A549 (cell line): ENCODE data around the gene RUNX1. TPM values are rescaled to one million over a fixed set of nuclear protein-coding genes. Genes with fewer than 3 reads are reported as not detected.

Experiments
- ATAC-seq, 2 experiments: fragments of 200-7000 bp in 1 of 2; fragments of >200 bp in 1 of 2; cut with Nextera tagmentation in 1 of 2; cut with Tn5 transposase in 1 of 2; 3 replicates each; pipeline versions ENCODE4 v1.8.0 to v1.9.1; 2018 to 2020; ENCODE audit warnings: mild to moderate bottlenecking in 1 of 2, moderate library complexity in 1 of 2
- CTCF ChIA-PET: fragments of 300-600 bp; sonication (Branson Sonifier 250); formaldehyde crosslinking; extraction: SDS; loops from one replicate; lab custom pipeline; 2021; ENCODE audit warnings: antibody characterized with exemption, inconsistent platforms; lab: Yijun Ruan, JAX
- POLR2A ChIA-PET: fragments of 350-600 bp; formaldehyde crosslinking; extraction: SDS; loops from one replicate; lab custom pipeline; 2021; ENCODE audit warnings: antibody characterized with exemption, inconsistent platforms; lab: Yijun Ruan, JAX
- DNase-seq, 2 experiments: peaks; one replicate each; pipeline versions ENCODE4 v3.0.0 to v3.0.0-alpha.2; 2011 to 2016; ENCODE audit warnings: low read depth in 1 of 2, low spot score in 1 of 2
- FAIRE-seq: peaks from 2 replicates; lab custom pipeline; 2011; peaks lifted over from hg19 to GRCh38; lab: Jason Lieb, UNC
- H3K27ac ChIP-seq, 2 experiments: fragments of >200 bp; sonication (Bioruptor Twin); formaldehyde crosslinking; 3 replicates each; pipeline ENCODE4 v1.5.1; 2016 to 2017
- H3K4me1 ChIP-seq: fragments of >200 bp; sonication (Bioruptor Twin); formaldehyde crosslinking; 3 replicates; pipeline ENCODE4 v1.6.1; 2016
- H3K4me2 ChIP-seq: fragments of >200 bp; sonication (Bioruptor Twin); formaldehyde crosslinking; 3 replicates; pipeline ENCODE4 v1.6.1; 2016
- H3K4me3 ChIP-seq: fragments of >200 bp; sonication (Bioruptor Twin); formaldehyde crosslinking; 3 replicates; pipeline ENCODE4 v1.5.1; 2016
- H3K9me3 ChIP-seq: fragments of >200 bp; sonication (Bioruptor Twin); formaldehyde crosslinking; 3 replicates; pipeline ENCODE4 v1.6.1; 2016
- BCL3 ChIP-seq: fragments of >200 bp; sonication (Bioruptor Twin); formaldehyde crosslinking; IDR thresholded peaks from 3 replicates; pipeline ENCODE4 v1.6.1; 2016
- CBX2 ChIP-seq: fragments of 200-600 bp; sonication (generic); IDR thresholded peaks from 2 replicates; pipeline ENCODE4 v1.6.1; 2016; ENCODE audit warnings: low read depth, mild to moderate bottlenecking, borderline replicate concordance
- CBX8 ChIP-seq: fragments of 200-600 bp; sonication (generic); IDR thresholded peaks from 2 replicates; pipeline ENCODE4 v1.6.1; 2016
- CHD2 ChIP-seq: fragments of 150-350 bp; IDR thresholded peaks from 2 replicates; pipeline ENCODE4 v1.6.1; 2014; ENCODE audit warnings: low read length; ENCODE audit not compliant: partially characterized antibody
- EHMT2 ChIP-seq: fragments of 200-600 bp; sonication (generic); IDR thresholded peaks from 2 replicates; pipeline ENCODE4 v1.6.1; 2016; ENCODE audit warnings: antibody characterized with exemption, low read depth, mild to moderate bottlenecking, moderate library complexity
- EP300 ChIP-seq, 2 experiments: fragments of >200 bp; sonication (Bioruptor Twin); formaldehyde crosslinking; IDR thresholded peaks; 2 replicates in 1 of 2; 3 replicates in 1 of 2; pipeline ENCODE4 v1.6.1; 2016 to 2017
- FOSB ChIP-seq: fragments of 250-450 bp; sonication (Bioruptor Pico); IDR thresholded peaks from 2 replicates; pipeline ENCODE4 v1.5.0; 2020; ENCODE audit warnings: mild to moderate bottlenecking, moderate library complexity
- HOXA7 ChIP-seq: fragments of 250-450 bp; sonication (Bioruptor Pico); IDR thresholded peaks from 2 replicates; pipeline ENCODE4 v1.5.0; 2020; ENCODE audit warnings: mild to moderate bottlenecking, moderate library complexity
- HOXB13 ChIP-seq: fragments of 250-450 bp; sonication (Bioruptor Pico); IDR thresholded peaks from 2 replicates; pipeline ENCODE4 v1.5.0; 2020; ENCODE audit warnings: low read depth, mild to moderate bottlenecking, moderate library complexity
- HOXB5 ChIP-seq: fragments of 250-450 bp; sonication (Bioruptor Pico); IDR thresholded peaks from 2 replicates; pipeline ENCODE4 v1.5.0; 2020; ENCODE audit warnings: mild to moderate bottlenecking, moderate library complexity
- JUN ChIP-seq, 2 experiments: fragments of >200 bp; sonication (Bioruptor Twin); formaldehyde crosslinking; IDR thresholded peaks; 2 replicates in 1 of 2; 3 replicates in 1 of 2; pipeline ENCODE4 v1.6.1; 2016 to 2017
- KDM1A ChIP-seq: fragments of 200-600 bp; sonication (generic); IDR thresholded peaks from 2 replicates; pipeline ENCODE4 v1.6.1; 2016; ENCODE audit warnings: low read depth, mild to moderate bottlenecking
- NR3C1 ChIP-seq: fragments of >200 bp; sonication (Bioruptor Twin); formaldehyde crosslinking; IDR thresholded peaks from 3 replicates; pipeline ENCODE4 v1.6.1; 2017
- PHF8 ChIP-seq: fragments of 200-600 bp; sonication (generic); IDR thresholded peaks from 2 replicates; pipeline ENCODE4 v1.6.1; 2016; ENCODE audit warnings: low read depth, mild to moderate bottlenecking, antibody characterized with exemption, moderate library complexity, borderline replicate concordance
- RCOR1 ChIP-seq: fragments of 150-350 bp; IDR thresholded peaks from 2 replicates; pipeline ENCODE4 v1.6.1; 2014; ENCODE audit warnings: antibody characterized with exemption, low read length, low read depth
- RFX5 ChIP-seq: fragments of 450-650 bp; IDR thresholded peaks from 2 replicates; pipeline ENCODE4 v1.7.1; 2014; ENCODE audit warnings: antibody characterized with exemption, mild to moderate bottlenecking, moderate library complexity
- SMC3 ChIP-seq: fragments of >200 bp; sonication (Bioruptor Twin); formaldehyde crosslinking; IDR thresholded peaks from 3 replicates; pipeline ENCODE4 v1.6.1; 2018; ENCODE audit warnings: inconsistent platforms
- TP53 ChIP-seq: fragments of 250-450 bp; sonication (Bioruptor Pico); IDR thresholded peaks from 2 replicates; pipeline ENCODE4 v1.5.0; 2021; ENCODE audit warnings: mild to moderate bottlenecking, moderate library complexity
- ZNF302 ChIP-seq: fragments of 250-450 bp; sonication (Bioruptor Pico); IDR thresholded peaks from 2 replicates; pipeline ENCODE4 v1.9.0; 2021; ENCODE audit warnings: inconsistent platforms, mild to moderate bottlenecking, moderate library complexity
- ZSCAN20 ChIP-seq: fragments of 250-450 bp; sonication (Bioruptor Pico); IDR thresholded peaks from 2 replicates; pipeline ENCODE4 v1.8.0; 2022; ENCODE audit warnings: mild to moderate bottlenecking, moderate library complexity
- WGBS: methylation state at CpG from one replicate; pipeline ENCODE4 v1.1.6; 2017; ENCODE audit errors: missing lambda C conversion rate; 5-methylcytosine and 5-hydroxymethylcytosine counted together
- polyA plus RNA-seq, 4 experiments: library from polyadenylated mRNA; depleted of rRNA in 3 of 4; stranded (reverse); fragments of >200 nt; fragmentation: RNase III in 1 of 4; extraction: RNeasy Plus Mini Kit Qiagen cat#74134 plus additional on column Dnase treatment in 1 of 4; gene quantifications; 2 replicates in 3 of 4; 3 replicates in 1 of 4; pipeline ENCODE4 v1.2.3, GENCODE V29; 2011 to 2017
- TF ChIP-seq, protein P1 (sequence below): fragments of 150-350 bp; IDR thresholded peaks from 2 replicates; pipeline ENCODE4 v1.6.1; 2014; ENCODE audit warnings: low read depth, mild to moderate bottlenecking, low read length
- TF ChIP-seq, protein P2 (sequence below): fragments of 450-650 bp; IDR thresholded peaks from 2 replicates; pipeline ENCODE4 v1.6.1; 2014; ENCODE audit warnings: antibody characterized with exemption
- TF ChIP-seq, protein P3 (sequence below): IDR thresholded peaks from 2 replicates; pipeline ENCODE4 v1.6.1; 2012; ENCODE audit warnings: low read depth, borderline replicate concordance
- TF ChIP-seq, protein P4 (sequence below): fragments of 200-600 bp; sonication (generic); IDR thresholded peaks from 2 replicates; pipeline ENCODE4 v1.6.1; 2016; ENCODE audit warnings: antibody characterized with exemption, mild to moderate bottlenecking, moderate library complexity

RUNX1 gene
- polyA plus RNA-seq, 2 of the 4 experiments (the other 2 are of a cell fraction) = 5.5 TPM

GRCh38 chr21:34878501-34878900 is 170.6 kb downstream of the RUNX1 start (continued):
- TF ChIP-seq HOXB13 (CRISPR knock-in tag) (no peak), HOXA7 (CRISPR knock-in tag) (no peak), NR3C1 (no peak), EP300 (IDR thresholded peaks at IDR 0.05) (no peak; a peak in 1 of 5 replicates), BCL3 (no peak), CHD2 (no peak), EHMT2 (no peak), TP53 (CRISPR knock-in tag) (no peak), HOXB5 (CRISPR knock-in tag) (no peak), RCOR1 (no peak), KDM1A (no peak), RFX5 (no peak), PHF8 (no peak), SMC3 (no peak), FOSB (no peak), CBX2 (no peak)
- TF ChIP-seq, protein P1, sequence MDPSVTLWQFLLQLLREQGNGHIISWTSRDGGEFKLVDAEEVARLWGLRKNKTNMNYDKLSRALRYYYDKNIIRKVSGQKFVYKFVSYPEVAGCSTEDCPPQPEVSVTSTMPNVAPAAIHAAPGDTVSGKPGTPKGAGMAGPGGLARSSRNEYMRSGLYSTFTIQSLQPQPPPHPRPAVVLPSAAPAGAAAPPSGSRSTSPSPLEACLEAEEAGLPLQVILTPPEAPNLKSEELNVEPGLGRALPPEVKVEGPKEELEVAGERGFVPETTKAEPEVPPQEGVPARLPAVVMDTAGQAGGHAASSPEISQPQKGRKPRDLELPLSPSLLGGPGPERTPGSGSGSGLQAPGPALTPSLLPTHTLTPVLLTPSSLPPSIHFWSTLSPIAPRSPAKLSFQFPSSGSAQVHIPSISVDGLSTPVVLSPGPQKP = no peak
- TF ChIP-seq, protein P2, sequence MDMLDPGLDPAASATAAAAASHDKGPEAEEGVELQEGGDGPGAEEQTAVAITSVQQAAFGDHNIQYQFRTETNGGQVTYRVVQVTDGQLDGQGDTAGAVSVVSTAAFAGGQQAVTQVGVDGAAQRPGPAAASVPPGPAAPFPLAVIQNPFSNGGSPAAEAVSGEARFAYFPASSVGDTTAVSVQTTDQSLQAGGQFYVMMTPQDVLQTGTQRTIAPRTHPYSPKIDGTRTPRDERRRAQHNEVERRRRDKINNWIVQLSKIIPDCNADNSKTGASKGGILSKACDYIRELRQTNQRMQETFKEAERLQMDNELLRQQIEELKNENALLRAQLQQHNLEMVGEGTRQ = no peak
- TF ChIP-seq, protein P3, sequence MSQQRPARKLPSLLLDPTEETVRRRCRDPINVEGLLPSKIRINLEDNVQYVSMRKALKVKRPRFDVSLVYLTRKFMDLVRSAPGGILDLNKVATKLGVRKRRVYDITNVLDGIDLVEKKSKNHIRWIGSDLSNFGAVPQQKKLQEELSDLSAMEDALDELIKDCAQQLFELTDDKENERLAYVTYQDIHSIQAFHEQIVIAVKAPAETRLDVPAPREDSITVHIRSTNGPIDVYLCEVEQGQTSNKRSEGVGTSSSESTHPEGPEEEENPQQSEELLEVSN = no peak
- TF ChIP-seq, protein P4, sequence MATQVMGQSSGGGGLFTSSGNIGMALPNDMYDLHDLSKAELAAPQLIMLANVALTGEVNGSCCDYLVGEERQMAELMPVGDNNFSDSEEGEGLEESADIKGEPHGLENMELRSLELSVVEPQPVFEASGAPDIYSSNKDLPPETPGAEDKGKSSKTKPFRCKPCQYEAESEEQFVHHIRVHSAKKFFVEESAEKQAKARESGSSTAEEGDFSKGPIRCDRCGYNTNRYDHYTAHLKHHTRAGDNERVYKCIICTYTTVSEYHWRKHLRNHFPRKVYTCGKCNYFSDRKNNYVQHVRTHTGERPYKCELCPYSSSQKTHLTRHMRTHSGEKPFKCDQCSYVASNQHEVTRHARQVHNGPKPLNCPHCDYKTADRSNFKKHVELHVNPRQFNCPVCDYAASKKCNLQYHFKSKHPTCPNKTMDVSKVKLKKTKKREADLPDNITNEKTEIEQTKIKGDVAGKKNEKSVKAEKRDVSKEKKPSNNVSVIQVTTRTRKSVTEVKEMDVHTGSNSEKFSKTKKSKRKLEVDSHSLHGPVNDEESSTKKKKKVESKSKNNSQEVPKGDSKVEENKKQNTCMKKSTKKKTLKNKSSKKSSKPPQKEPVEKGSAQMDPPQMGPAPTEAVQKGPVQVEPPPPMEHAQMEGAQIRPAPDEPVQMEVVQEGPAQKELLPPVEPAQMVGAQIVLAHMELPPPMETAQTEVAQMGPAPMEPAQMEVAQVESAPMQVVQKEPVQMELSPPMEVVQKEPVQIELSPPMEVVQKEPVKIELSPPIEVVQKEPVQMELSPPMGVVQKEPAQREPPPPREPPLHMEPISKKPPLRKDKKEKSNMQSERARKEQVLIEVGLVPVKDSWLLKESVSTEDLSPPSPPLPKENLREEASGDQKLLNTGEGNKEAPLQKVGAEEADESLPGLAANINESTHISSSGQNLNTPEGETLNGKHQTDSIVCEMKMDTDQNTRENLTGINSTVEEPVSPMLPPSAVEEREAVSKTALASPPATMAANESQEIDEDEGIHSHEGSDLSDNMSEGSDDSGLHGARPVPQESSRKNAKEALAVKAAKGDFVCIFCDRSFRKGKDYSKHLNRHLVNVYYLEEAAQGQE = no peak

- TF ChIP-seq ZNF302 (CRISPR knock-in tag) (no peak), JUN (IDR thresholded peaks at IDR 0.05) (no peak), ZSCAN20 (CRISPR knock-in tag) (no peak), SMC3 (no peak), CBX8 (no peak)
- TF ChIP-seq, protein P4 = no peak
- ChIA-PET CTCF (interaction anchor here (0.5 to 5.4 kb wide), 2 partner anchors 132 to 523 kb away, joined by 3 to 24 read pairs; no protein-coding TSS in a partner anchor), POLR2A (no interaction called here)
- peaks cover 47% of the 10 kb centered on the region for H3K4me1 ChIP-seq
- H3K9me3 ChIP-seq = no peaks in the 10 kb centered on the region
- H3K27ac ChIP-seq = peak overlapping the region in 1 of 2 experiments; percentile 61; a peak in 2 of 6 replicates
- ATAC-seq (no peak), DNase-seq (no peak), FAIRE-seq (no peak)
- WGBS = 94% methylated on average over 10 of the region's 10 CpGs
- peak overlapping the region; percentile 88 for H3K4me2 ChIP-seq
- no peak overlapping the region for H3K4me3 ChIP-seq
Observed at GRCh38 chr21:34877485-34878128, 171.5 kb downstream of the RUNX1 start.
